Thyroid gland (tissue), 4 donors: ENCODE data around the gene MRPL27.

Source experiments
- CTCF ChIP-seq, 6 experiments: fragments of 200-600 bp in 3 of 6; fragments of 450-650 bp in 3 of 6; sonication (generic) in 3 of 6; IDR thresholded peaks; one replicate each; pipeline ENCODE4 v1.5.1; 2016 to 2019; ENCODE audit warnings: antibody characterized with exemption in 6 of 6, mild to moderate bottlenecking in 2 of 6, inconsistent platforms in 1 of 6, moderate library complexity in 1 of 6
- POLR2A ChIP-seq, 2 donors: fragments of 450-650 bp; IDR thresholded peaks; one replicate each; pipeline ENCODE4 v1.6.1; 2017; ENCODE audit warnings: antibody characterized with exemption in 2 of 2, mild to moderate bottlenecking in 2 of 2, moderate library complexity in 1 of 2

GRCh38 chr17:50388728-50389127, 15.7 kb upstream of the MRPL27 start:
- TF ChIP-seq CTCF (IDR thresholded peaks at IDR 0.05) (no peak), POLR2A (IDR thresholded peaks at IDR 0.05) (no peak)
